ENCODE data around the gene ARHGAP6. TPM values are rescaled to one million over a fixed set of nuclear protein-coding genes. Genes with fewer than 3 reads are reported as not detected.
A peak's percentile ranks its signal among the peaks of the same experiment; 100 is the strongest.

The ARHGAP6 gene
- total RNA-seq, 1 donor from 2014 or later = 33.6 TPM

DNA sequence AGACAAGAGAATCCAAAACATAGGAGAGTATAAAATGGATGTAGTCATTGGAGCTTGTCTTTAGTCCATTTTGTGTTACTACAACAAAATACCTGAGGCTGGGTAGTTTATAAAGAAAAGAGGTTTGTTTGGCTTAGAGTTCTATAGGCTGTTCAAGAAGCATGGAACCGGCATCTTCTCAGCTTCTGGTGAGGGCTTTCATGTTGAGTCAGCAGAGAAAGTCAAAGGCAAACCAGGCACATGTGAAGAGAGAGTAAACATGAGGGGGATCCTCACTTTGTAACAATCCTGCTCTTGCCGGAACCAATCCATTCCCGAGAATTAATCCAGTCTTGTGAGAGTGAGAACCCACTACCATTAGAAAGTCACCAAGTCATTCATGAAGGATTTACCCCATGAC lies 562.7 kb downstream of the ARHGAP6 start:
- H3K4me3 ChIP-seq = no peak overlapping the region
- H3K4me1 ChIP-seq = no peaks in the 10 kb centered on the region
- intact Hi-C loops (cut with DNase I) = loop anchor here (5.0 to 10.0 kb wide), 4 partner anchors 271 to 486 kb away; no protein-coding TSS in a partner anchor
- DNase-seq (ENCODE audit: low spot score in 2 of 2) = no peak
- H3K27me3 ChIP-seq = no peaks in the 10 kb centered on the region
- no peak overlapping the region for H3K27ac ChIP-seq
- TF ChIP-seq, protein P1, sequence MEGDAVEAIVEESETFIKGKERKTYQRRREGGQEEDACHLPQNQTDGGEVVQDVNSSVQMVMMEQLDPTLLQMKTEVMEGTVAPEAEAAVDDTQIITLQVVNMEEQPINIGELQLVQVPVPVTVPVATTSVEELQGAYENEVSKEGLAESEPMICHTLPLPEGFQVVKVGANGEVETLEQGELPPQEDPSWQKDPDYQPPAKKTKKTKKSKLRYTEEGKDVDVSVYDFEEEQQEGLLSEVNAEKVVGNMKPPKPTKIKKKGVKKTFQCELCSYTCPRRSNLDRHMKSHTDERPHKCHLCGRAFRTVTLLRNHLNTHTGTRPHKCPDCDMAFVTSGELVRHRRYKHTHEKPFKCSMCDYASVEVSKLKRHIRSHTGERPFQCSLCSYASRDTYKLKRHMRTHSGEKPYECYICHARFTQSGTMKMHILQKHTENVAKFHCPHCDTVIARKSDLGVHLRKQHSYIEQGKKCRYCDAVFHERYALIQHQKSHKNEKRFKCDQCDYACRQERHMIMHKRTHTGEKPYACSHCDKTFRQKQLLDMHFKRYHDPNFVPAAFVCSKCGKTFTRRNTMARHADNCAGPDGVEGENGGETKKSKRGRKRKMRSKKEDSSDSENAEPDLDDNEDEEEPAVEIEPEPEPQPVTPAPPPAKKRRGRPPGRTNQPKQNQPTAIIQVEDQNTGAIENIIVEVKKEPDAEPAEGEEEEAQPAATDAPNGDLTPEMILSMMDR (IDR thresholded peaks at IDR 0.05) = no peak
- H3K36me3 ChIP-seq = no peaks in the 10 kb centered on the region
- H3K9me3 ChIP-seq = no peaks in the 10 kb centered on the region

DNA sequence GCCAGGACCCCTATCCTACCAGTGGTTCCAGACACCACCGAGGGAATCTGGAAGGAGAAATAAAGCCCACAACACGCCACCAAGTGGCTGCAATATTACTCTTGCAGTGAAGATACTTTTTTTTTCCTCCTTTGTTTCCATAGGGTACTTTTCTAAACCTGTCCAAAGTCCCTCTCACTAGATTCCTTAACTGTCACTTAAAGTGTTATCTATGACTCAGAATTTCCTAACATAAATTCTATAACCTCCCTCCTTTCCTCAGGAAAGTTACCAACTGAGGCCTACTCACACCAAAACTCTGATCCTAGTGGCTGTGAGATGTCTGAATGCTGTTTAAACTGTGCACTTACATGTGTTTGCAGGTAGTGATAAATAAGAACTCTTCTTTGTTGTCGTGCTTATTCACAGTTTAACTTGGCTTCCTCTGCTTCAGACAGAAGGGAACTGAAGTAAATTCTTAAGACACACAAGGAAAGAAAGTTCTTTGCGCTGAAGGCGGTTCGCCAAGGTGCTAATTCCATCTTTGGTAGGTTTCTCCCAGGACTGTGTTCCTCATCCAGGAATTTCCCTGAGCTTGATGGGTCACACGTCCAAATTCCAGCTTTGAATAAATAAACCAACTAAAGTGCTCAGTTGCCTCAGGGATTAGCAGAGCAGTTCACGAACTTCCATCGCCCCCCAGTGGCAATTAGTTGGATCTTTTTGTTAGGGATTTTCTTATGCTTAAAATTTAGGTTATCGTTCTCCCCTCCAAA lies 565.3 kb downstream of the ARHGAP6 start:
- H3K27ac ChIP-seq = peak overlapping the region; percentile 35 to 42

DNA sequence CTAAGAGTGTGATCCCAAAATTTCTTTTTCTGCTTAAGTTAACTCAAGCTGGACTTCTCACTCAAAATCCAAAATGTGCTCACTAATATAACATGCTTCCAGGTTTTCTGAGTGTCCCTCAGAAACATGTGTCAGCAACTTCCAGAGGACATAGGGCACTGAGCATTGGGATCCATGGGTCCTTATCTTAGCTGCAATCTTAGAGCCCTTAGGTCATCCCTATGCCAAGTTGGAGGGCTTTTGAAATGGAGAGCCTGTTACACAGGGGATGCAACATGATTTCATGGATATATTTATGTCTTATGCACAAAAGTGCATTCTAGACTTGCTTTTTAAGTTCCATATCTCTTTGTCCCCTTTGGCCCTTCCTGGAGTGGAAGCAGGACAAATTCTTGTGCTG lies 566.3 kb downstream of the ARHGAP6 start:
- TF ChIP-seq, protein P1 (IDR thresholded peaks at IDR 0.05) = no peak
- no peak for DNase-seq (ENCODE audit: low spot score in 2 of 2)
- peak overlapping the region; percentile 1 to 42 for H3K27ac ChIP-seq
- no peak overlapping the region for H3K4me3 ChIP-seq
- H3K4me1 ChIP-seq = no peaks in the 10 kb centered on the region
- no peaks in the 10 kb centered on the region for H3K9me3 ChIP-seq
- no peaks in the 10 kb centered on the region for H3K27me3 ChIP-seq
- intact Hi-C loops (cut with DNase I) = no loop called here
- no peaks in the 10 kb centered on the region for H3K36me3 ChIP-seq

More for the DNA sequence above, 565.3 kb downstream of the ARHGAP6 start:
- intact Hi-C loops (cut with DNase I) = loop anchor here (2.0 to 10.0 kb wide), 5 partner anchors 268 to 912 kb away; no protein-coding TSS in a partner anchor
- H3K27me3 ChIP-seq = no peaks in the 10 kb centered on the region
- H3K36me3 ChIP-seq = no peaks in the 10 kb centered on the region
- TF ChIP-seq, protein P1 (IDR thresholded peaks at IDR 0.05) = peak in 2 of 3 experiments; percentile 28 to 54
- no peaks in the 10 kb centered on the region for H3K9me3 ChIP-seq
- DNase-seq (ENCODE audit: low spot score in 2 of 2) = peak in 1 of 2 donors; percentile 70
- H3K4me1 ChIP-seq = no peaks in the 10 kb centered on the region
- H3K4me3 ChIP-seq = no peak overlapping the region

DNA sequence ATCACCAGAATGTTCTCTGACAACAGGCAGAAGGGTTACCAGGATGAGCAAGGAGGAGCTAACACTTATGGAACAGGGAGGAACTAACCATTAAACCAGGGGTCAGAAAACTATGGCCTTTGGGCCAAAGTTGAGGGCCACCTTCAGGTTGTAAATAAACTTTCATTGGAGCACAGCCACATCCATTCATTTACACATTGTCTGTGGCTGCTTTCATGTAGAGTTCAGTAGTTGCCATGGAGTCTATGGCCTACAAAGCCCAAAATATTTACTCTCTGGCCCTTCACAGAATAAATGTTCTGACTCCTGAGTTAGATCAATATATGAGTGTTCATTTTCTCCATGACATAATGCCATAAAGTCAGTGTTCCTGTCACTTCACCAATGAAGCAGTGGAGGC lies 567.8 kb downstream of the ARHGAP6 start:
- no peak overlapping the region for H3K4me3 ChIP-seq
- DNase-seq (ENCODE audit: low spot score in 2 of 2) = no peak
- H3K27me3 ChIP-seq = no peaks in the 10 kb centered on the region
- TF ChIP-seq, protein P1 (IDR thresholded peaks at IDR 0.05) = no peak
- H3K27ac ChIP-seq = no peak overlapping the region
- H3K36me3 ChIP-seq = no peaks in the 10 kb centered on the region
- H3K9me3 ChIP-seq = no peaks in the 10 kb centered on the region
- intact Hi-C loops (cut with DNase I) = no loop called here
- no peaks in the 10 kb centered on the region for H3K4me1 ChIP-seq

DNA sequence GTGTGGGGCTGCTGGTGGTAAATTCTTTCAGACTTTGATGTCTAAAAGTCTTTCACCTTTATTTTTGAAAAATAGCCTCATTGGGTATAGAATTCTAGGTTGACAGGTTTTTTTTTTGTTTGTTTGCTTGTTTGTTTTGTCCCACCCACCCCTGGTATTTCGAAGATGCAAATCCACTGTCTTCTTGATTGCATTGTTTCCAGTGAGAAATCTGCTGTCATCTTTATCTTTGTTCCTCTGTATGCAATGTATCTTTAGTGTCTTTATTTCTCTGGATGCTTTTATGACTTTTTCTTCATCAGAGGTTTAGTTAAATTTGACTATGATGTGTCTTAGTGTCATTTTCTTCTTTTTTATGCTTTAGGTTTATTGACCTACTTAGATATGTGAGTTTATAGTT lies 575.9 kb downstream of the ARHGAP6 start:
- Histone ChIP-seq H3K27ac (no peak overlapping the region), H3K27me3 (no peaks in the 10 kb centered on the region), H3K9me3 (peaks cover 0 to 18% of the 10 kb centered on the region in 2 donors), H3K4me3 (no peak overlapping the region), H3K4me1 (no peaks in the 10 kb centered on the region), H3K36me3 (no peaks in the 10 kb centered on the region)
- no peak for DNase-seq (ENCODE audit: low spot score in 2 of 2)
- intact Hi-C loops (cut with DNase I) = no loop called here
- TF ChIP-seq, protein P1 (IDR thresholded peaks at IDR 0.05) = no peak

Other genes starting within 250 kb of the ARHGAP6 start
- gene MSL3, start 92.3 kb upstream of the ARHGAP6 start, total RNA-seq = 28.5 TPM

Measured in ascending aorta (tissue), 2 donors.